HG03280 (cell line): ENCODE measurements around the gene MICB.
"Not testable (repeated sequence)": the region's sequence is repeated elsewhere in the genome, so short reads cannot be mapped to it uniquely, and the experiment has no call there.

Experiments used
- ATAC-seq: cut with Tn5 transposase; IDR thresholded peaks from one replicate; pipeline ENCODE4 v1.9.1; 2021; ENCODE audit warnings: mild to moderate bottlenecking, moderate library complexity; ENCODE audit not compliant: unreplicated experiment

The MICB gene

DNA sequence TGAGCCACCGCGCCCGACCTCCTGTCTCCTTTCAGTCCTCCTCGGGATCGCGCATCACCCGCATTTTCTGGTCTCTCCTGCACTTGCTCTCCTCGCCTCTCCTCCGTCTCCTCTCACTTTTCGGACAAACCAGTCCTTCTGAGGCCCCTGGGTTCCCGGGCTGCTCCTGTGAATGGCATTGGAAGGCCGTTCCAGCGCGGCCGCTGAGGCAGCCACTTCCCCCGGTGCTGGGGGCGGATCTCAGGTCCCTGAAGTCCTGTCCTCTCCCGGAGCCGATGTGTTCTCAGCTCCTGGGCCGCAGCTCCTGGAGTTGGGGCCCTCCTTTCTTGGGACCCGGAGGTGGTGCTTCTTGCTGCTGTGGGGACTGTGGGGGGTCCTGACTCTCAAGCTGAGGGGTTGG is 803 bp downstream of the MICB start:
- ATAC-seq, result no peak

DNA sequence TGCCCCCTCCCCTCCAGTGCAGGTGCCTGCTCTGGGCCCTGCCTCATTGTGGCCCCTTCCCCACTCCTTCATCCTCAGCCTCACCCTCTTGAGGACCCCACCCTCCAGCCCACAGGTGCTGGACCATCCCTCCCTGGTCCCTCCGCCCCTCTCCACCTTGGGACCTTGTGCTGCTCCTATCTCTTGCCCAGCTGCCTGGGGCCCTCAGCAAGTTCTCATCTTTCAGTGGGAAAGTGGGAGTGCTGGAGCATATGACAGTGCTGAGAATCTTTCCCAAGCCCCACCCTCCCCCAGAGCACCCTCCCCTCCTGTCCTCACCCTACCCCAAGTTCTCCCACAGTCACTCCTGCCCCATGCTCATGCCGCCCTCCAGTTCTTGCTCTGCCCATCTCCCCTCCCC is 1.7 kb downstream of the MICB start:
- not testable (repeated sequence) for ATAC-seq

GRCh38 chr6:31502586-31502985 is 4.6 kb downstream of the MICB start:
- no peak for ATAC-seq

DNA sequence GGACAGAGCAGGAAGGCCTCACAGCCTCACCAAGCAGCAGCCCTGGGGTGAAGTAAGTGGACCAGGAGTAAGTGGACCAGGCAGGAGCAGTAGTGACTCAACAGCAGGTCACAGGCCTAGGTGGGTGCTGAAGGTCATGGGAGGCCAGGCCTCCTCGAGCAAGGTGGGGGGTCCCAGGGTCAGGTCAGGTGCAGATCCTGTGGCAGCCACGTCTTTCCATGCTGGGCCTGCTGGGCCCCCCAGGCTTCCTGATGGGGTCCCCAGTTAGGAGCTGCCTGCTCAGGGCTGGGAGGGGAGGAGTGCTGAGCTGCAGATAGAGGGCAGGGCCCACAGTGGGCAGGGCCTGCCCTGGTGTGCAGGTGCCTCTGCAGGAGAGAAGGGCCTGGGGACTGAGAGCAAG is 11.1 kb downstream of the MICB start:
- ATAC-seq, result not testable (repeated sequence)

- no peak for ATAC-seq
Observed at GRCh38 chr6:31510007-31510406, 12.1 kb downstream of the MICB start.

DNA sequence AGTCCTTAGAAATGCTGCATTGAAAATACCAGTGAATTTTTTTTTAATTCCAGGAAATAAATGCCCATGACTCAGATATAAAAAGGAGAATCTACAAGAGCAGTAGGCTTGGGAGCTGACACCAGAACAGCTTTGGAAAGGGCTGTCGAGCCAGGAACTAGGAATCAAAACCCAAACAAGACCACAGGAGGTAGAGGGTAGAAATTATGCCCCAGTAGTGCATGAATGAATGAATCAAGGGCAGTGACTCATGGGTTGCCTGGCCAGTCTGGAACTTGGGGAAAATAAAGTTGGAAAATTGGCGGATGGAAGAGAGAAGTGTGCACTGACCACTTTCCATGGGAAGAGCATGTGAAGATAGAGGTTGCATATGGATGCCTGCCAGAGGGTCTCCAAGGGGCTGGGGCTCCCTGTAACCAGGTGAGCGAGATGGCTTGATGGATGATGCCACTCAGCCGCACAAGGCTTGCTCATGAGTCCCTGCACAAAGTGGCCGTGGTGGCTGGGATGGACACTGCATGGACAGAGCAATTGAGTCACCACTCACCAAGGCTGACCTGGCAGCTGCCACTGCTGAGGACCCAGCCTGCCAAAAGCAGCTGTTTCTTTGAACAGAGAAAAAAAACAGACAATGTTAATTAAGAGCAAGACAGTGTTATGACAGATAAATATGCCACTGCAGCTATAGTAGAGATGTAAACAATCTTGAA is 15.7 kb downstream of the MICB start:
- no peak for ATAC-seq

DNA sequence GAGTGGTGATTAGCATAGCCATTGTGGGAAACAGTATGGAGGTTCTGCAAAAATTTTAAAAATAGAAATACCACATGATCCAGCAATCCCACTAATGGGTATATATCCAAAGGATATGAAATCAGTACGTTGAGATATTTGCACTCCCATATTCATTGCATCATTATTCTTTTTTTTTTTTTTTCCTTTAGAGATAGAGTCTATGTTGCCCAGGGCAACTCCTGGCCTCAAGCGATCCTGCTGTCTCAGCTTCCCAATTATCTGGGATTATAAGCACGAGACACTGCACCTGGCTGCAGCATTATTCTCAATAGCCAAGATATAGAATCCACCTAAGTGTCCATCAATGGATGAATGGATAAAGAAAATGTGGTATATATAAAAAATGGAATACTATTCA is 23.9 kb downstream of the MICB start:
- no peak for ATAC-seq

GRCh38 chr6:31525553-31525931 is 27.6 kb downstream of the MICB start:
- no peak for ATAC-seq

DNA sequence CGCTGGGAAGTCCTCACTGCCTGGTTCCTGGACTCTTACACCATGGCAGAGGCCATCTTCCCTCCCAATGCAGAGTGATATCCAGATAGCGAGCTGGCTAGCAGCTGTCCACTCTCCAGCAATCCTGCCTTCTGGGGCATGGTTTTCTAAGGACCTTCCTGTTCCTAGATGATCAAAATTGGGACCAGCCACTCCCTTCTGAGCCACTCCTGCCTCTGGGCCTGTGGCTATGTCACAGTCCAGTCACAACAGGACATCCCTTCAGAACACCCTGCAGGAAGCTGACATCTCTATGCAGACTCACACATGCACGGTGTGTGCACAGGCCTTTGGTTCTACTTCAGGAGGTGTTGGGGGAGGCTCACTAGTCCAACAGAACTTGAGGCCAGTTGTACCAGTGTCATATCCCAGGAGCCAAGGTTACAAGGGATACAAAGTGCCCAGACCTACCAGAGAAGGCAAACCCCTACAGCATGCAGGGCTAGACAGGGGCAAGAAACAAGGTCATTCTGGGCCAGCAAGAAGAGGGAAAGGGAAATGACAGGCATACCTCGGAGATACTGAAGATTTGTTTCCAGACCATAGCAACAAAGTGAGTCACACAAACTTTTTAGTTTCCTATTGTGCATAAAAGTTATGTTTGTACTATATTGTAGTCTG is 28.1 kb downstream of the MICB start:
- ATAC-seq, result no peak

DNA sequence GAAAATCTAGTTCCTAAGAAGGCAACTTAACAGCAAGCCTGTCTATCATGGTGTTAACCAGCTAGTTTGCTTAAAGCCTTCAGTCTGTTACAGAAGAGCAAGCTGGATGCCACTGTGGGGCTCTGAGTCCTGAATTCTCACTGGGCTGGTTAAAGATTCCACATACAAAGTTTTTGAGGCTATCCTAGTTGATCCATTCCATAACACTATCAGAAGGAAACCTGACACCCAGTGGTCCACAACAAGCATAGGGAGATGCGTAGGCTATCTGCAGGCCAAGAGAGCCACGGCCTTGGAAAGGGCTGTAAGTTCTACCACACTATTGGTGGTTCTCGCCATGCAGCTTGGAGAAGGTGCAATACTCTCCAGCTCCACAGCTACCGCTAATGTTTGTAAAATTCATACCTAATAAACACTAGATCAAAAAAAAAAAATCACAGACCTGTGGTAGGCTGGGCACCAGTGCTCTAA is 30.4 kb downstream of the MICB start:
- no peak for ATAC-seq

DNA sequence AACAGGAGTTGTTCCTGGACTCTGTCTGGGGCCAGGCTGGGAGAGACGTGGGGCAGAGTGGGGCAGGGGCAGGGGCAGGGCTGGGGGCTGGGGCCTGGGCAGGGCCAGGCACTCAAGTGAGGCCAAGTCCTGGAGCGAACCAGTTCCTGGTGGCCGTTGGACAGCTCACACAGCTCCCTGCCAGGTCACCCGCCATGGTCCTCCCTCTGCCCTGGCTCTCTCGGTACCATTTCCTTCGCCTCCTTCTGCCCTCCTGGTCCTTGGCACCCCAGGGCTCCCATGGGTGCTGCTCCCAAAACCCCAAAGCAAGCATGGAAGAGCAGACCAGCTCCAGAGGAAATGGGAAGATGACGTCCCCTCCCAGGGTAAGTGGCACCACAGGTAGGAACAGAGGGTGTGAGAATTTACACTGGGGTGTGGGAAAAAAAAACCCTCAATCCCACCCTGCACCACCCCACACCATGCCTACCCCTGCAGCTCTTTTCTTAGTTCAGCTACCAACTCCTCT is 30.9 kb downstream of the MICB start, which contains the start of gene MCCD1:
MCCD1 (plus strand) TSS at position 142 of the 508 bp plus-strand sequence; CDS start at position 195, 53 bp downstream.
- no peak for ATAC-seq

- no peak for ATAC-seq
Observed at GRCh38 chr6:31529329-31530150, 31.6 kb downstream of the MICB start.

DNA sequence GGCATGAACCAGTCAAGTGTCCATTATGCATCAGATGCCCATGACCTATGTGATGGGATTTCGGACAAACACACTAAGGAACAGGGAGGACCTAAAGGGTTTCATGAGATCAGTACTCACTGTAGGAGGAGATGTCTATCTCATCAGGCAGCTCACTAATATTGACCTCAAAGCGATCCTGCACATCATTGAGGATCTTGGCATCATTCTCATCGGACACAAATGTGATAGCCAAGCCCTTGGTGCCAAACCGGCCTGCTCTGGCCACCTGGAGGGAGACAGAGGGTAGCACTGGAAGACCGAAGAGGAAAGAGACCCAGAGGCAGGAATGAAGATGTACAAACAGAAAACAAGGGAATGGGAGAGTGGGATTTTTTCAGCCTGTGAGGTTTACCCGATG is 32.7 kb downstream of the MICB start:
- ATAC-seq, result no peak

- no peak for ATAC-seq
Observed at GRCh38 chr6:31531162-31531561, 33.2 kb downstream of the MICB start.

DNA sequence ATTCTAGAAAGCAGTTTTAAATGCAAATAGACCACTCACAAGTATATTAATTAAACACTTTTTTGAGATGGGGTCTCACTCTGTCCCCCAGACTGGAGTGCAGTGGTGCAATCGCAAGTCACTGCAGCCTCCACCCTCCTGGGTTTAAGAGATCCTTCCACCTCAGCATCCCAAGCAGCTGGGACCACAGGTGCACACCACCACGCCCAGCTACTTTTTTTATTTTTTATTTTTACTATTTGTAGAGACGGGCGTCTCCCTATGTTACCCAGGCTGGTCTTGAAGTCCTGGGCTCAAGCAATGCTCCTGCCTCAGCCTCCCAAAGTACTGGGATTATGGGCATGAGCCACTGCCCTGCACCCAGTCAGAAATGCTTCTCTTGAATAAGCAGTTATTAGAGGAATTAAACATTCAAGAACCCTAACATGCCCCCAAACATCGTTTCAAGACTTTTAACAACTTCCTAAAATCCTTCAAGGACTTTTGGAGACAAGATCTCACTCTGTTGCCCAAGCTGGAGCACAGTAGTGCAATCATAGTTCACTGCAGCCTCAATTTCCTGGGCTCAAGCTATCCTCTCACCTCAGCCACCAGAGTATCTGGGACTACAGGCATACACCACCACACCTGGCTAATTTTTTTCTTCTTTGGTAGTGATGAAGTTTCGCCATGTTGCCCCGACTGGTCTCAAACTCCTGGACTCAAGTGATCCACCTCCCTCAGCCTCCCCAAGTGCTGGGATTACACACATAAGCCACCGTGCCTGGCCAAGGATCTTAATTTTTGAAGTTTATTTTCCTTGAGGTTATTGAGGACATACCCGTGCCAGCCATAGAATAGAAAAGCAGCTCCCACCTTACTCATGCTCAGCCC is 34.1 kb downstream of the MICB start:
- ATAC-seq, result no peak

GRCh38 chr6:31532644-31533454 is 34.9 kb downstream of the MICB start:
- no peak for ATAC-seq

DNA sequence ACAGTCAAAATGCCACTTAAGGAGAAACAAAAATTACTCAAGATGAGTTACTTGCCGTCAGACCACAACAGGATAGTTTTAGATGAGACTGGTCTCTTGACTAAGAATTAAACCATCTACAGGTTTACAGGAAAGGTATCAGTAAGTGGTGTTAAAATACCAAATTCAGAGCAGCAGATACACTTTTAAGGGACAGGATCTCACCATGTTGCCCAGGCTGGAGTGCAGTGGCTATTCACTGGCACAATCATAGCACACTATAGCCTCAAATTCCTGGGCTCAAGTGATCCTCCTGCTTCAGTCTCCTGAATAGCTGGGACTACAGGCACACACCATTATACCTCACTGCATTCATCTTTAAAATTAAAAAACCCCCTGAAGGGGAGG is 35.5 kb downstream of the MICB start:
- no peak for ATAC-seq

DNA sequence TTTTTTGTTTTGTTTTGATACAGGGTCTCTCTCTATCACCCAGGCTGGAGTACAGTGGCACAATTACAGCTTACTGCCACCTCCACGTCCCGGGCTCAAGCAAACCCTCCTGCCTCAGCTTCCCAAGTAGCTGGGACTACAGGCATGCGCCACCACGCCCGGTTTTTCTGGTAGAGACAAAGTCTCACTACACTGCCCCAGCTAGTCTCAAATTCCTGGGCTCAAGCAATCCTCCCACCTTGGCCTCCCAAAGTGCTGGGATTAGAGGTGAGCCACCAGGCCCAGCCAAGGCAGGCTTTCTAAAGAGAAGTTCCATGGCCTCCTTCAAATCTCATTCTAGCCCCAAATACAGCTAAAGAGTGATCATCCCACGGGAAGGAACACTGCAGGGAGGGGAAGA is 36.1 kb downstream of the MICB start:
- ATAC-seq, result no peak

DNA sequence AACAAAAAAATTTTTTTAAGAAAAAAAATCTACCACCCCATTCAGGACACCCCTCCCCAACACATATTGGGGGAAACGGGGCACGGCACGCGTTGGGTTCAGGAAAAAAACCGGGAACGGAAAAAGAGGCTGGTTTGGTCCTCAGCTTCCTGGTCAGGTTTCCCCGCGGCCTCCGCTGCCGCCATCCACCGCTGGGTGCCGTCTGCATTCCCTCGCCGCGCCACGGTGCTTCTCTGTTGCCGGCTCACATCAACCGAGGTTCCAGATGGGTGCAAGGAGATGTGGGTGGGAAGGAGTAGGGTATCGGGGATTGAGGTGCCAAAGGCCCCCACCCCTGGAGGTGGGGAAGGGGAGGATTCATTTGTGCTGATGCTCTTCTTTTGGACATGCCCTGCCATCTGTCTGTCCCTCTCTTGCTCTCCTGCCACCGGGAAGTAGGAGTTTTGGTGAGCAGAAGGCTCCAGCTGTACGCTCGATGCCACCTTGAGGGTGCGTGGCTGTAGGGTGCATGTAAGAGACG is 36.6 kb downstream of the MICB start:
- no peak for ATAC-seq
